Hematopoietic multipotent progenitor cell treated with erythropoietin and hydrocortisone succinate and interleukin-3 and kit ligand, for 4 days (in vitro differentiated cells): ENCODE data around the gene NHS.
A peak's percentile ranks its signal among the peaks of the same experiment; 100 is the strongest.
"Not testable (repeated sequence)": the region's sequence is repeated elsewhere in the genome, so short reads cannot be mapped to it uniquely, and the experiment has no call there.

ENCODE experiments used
- DNase-seq: peaks from one replicate; pipeline ENCODE4 v3.0.0-alpha.2; 2015

NHS gene

DNA sequence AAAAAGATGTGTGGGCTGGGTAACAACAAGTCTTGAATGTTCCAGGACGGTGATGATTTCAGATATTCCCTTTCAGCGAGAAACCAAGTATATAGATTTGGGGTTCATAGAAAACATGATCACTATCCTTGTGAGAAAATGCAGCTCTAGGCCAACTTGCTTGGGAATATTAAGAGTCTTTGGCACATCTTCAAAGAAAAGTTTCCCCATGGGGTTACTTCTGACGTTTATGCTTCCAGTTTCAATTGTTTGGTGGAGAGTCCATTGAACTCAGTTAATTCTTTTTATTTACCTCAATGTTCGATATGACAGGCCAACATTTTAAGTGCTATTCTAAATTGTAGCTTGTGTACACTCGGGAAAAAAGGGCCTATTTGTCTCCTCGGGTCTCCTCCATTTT lies 126.7 kb downstream of the NHS start:
- no peak for DNase-seq

DNA sequence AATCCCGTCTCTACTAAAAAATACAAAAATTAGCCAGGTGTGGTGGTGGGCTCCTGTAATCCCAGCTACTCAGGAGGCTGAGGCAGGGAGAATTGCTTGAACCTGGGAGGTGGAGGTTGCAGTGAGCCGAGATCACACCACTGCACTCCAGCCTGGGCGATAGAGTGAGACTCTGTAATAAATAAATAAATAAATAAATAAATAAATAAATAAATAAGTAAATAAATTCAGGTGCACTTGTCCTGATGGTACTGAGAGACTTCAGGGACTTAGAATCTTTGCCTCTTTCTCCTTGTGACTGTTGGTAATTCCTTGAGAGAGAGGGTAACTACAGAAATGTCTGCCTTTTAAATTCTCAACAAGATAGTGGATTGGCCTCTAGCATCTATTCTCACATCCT lies 131.4 kb downstream of the NHS start:
- not testable (repeated sequence) for DNase-seq

DNA sequence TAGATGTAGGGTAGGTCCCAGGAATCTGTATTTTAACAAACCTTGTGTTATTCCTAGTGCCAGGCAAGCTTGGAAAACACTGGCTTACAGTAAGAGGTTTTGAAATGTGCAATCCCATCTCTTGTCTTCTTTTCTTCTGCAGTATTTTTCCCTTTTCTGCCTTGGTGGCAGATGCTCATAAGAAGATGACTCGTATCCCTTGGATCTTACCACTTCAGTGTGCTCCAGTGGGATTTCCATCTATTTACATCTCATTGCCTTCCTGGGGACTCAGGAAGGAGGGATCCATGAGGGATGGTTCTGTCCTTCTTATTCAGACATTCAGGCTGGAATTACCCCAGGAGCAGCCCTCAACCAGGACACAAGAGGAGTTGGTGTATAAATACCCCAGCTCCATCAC lies 136.6 kb downstream of the NHS start:
- DNase-seq, result no peak

DNA sequence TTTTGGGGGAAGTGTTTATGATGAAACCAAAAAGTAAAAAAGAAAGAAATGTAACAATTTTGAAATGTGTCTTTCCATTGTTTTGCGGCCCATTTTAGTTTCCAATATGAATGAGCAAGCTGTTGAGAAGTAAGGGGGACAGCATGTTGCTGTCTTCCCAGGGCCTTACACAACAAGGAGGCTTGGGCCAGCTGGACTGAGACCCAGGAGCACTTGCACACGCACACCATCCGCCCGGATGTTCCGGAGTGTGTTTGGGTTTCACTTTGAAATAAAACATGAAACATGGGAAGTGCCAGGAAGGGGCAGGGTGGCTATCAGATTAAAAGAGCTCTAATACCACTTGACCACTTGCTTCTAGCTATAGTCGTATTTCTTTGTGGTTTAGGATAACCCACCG lies 144.4 kb downstream of the NHS start:
- DNase-seq, result no peak

DNA sequence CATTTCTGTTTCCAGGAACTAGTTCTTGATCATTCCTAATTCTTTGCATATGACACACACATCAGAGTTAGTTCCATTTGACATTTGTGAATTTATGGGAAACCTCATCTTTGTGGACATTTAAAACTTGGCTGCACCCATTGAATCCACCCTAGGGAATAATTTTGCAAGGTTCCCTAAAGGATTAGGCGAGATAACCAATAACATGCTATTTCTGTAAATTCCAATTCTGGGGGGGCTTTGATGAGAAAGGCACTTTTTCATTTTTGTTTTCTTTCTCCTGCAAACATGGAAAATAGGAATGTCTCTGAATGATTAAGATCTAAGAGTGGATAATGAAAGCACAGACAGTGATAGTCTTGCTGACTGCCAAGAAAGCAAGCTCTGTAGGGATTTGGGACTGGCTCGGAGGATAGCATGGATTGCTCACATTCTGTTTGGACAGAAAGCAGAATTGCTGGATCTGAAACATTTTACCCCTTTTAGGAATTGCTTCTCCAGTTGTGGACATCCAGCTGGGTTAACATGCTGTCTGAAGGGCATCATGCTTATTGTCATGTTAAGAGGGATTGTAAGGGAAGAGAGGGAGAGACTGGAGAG lies 145.1 kb downstream of the NHS start:
- no peak for DNase-seq

DNA sequence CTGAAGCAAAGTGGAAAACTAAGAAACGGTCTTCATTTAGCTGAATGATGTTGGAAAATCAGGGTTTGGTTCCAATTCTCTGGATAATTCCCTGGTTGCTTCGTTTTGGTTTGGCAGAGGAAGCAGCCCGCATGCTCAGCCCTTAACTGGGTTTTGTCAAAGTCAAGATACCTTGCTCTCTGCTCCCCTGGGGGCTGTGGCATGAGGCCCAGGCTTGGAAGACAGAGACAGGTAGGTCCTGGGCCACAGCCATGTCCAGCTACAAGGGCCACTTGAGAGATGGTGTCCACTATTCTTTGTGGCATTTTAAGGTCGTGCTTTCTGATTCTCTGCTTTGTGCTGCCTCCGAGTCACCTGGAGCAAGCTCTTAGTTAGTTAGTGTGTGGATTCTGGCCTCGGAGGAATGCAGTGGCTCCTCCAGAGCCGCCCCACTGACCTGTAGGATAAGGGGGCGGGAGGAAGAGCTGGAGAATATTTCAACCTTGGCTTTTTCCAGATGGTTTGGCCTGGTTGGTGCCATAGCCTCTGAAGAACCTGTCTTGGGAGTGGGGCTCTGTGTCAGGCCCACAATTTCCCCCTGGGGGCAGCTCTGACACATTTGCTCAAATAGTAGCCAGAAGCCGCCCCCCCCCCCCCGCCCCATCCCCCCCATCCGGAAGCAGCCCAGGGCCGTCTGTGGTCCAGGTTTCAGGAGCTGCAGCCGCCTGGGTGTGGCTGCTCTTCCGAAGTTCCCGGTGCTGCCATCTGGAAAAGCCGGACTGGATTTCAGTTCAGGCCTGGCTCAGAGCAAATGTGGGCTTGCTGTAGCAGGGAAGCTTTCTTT lies 147.1 kb downstream of the NHS start:
- DNase-seq, result no peak

DNA sequence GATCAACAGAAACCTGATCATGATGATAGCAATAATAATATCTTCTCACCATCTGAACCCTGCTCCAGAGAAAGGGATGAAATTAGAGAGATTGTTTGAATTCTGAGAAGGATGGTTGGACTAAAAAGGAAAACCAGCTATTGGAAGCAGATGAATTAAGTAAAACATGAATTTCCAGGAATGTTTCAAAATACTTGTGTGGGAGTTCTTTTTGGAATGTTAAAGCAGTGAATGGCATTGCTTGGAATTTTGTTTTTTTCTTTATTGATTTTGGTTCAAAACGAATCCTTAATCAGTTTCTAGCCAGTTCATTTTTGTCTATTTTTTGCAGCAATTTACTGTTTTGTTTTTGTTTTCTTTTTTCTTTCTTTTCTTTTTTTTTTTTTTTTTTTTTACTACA lies 150.3 kb downstream of the NHS start:
- no peak for DNase-seq

DNA sequence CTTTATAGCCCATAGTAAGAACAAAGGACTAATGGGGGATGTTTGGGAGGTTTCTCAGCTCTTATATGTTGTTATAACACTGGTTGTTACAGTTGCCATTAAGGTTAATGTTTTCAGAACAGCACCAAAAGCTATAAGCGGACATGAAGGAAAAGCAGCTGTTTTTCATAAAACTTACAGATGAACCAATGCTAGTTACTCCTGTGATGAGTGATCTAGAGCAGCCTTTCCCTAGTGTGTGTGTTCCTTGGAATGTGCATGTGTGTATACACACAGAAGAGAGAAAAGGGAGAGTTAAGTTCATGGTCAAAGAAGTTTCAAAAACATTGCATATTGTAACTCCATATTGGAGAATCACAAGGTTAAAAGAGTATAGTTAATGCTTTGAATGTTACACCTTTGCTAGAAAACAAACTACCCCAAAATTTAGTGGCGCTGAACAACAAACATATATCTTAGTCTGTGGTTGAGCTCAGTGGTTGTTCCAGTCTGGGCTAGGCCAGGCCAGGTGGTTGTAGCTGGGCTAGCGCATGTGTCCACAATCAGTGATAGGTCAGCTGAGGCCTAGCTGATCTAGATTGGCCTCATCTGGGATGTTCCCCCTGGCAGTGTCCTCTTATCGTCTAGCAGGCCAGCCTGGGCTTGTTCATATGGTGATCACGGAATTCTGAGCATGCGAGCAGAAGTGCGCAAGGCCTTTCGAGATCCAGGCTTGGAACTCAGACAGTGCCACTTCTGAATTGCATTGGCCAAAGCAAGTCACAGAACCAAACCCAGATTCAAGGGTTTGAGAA lies 151.0 kb downstream of the NHS start:
- no peak for DNase-seq

DNA sequence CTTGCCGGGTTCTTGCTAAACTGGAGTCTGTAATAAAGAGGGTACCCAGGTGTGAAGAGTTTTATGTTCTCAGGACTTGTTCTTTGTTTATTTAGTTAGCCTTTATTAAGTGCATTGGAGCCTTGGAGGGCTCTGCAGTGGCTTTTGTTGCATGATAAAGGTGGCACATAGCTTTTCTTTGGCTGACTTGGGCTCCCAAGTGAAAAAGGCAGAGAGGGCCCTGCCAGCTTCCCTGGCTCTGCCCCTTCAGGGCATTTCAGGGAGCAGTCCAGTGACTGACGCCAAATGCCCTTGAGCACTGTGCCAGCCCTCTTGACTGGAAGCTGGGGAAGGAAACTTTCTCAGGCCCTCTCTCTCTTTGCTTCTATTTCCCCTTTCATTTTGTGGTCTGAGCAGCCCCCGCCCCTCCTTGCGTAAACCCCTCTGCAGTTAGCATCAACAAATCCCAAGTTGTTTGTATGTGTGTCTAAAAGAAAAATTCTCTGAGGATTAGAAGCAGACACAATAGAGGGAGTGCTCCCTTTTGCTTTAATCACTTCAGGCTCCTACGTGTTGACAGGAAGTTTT lies 152.2 kb downstream of the NHS start:
- DNase-seq, result peak; percentile 47

DNA sequence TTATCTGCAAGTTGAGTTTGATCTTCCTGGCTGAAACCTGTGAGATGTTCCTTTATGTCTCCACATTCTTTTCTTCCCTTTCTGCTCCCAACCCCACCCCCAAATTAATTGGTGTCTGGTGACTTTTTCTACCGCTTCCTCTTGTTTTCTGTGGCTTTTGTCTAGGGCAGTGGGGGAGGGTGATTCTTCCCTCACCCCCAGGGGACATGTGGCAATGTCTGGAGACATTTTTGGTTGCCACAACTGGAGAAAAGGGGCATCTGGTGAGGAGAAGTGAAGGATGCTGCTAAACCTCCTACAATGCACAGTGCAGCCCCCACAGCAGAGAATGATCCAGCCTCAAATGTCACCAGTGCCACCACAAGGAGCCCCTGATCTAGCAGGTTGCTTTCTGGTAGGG lies 152.9 kb downstream of the NHS start:
- peak; percentile 57 for DNase-seq

DNA sequence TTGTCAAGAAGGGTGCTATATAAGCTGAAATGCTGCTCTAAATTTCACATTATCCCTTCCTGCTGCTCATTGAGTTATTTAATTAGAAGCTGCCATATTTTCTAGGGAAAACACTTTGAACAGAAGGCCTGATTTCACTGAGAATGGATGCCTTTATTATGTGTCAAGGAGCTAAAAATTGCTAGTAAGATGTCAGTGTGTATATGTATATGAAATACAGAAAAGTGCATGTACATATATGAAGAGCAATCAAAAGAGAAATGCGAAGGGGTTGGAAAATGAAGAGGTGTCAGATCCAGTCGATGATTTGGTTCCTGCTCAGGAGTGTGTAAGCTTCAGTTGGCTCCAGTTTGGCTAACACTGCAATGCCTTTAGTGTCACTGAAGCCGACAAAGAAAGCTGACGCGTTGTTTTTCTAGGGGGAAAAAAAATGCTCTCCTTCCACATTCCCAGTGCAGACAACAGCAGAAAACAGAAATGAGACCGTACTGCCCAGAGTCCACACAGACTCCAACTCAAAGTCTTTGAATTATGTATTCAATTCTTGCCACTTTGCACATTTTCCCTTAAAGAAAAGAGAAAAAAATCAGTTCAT lies 154.2 kb downstream of the NHS start:
- DNase-seq, result no peak

DNA sequence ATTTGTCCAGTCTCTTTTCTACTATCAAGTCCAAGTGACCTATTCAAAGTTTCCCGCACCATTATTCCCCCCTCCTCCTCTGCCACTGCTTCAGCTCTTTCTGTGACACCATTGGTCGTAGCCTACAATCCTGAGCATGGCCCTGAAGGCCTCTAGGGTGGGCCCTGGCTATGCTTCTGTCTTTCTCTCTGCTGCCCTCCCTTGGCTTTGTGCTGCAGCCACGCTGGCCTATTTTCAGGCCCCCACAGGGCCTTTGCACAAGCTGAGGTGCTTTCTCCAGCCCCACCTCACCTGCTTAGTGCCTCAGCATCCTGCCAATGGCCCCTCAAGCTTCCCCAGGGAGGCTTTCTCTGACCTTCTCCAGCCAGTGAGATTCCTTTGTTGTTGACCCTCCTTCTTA lies 156.5 kb downstream of the NHS start:
- DNase-seq, result no peak

DNA sequence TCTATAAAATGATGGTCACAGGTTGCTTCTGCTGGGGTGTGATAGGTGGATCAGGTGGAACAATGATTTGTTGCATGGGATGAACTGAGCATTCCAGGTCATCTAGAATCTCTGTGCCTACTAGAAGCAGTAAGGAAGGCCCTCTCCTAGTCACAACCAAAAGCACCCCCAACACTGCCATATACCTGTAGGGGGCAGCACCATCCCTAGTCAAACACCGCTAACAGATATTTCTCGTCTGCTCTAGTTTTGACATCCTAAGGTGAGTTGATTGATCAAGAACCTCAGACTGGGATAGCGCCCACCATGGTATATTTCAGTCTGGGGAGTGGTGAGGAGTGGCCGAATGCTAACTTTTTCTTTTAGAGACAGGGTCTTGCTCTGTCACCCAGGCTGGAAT lies 160.2 kb downstream of the NHS start:
- DNase-seq, result peak; percentile 49

DNA sequence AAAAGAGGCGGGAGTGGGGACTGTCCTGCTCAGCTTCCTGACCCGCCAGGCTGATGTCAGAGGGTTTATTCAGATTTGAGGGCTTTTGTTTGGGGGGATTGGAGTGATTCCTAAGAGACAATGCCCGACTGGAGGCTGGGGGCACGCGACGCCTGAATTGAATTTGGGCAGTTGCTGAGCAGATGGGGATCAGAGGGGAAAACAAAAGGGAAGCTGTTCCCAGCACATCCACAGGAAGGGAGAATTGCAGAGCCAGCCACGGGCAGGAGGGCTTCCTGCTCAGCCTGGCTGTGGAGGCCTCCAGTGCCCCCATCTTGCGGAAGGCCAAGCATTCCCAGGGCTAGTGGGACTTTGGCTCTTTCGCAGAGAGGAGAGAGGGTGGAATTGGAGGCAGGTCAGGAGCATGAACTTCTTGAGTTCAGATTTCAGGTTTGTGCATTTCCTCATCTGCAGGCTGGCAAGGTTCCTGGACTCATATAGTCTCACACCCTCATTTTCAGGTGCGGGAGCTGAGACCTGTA lies 162.8 kb downstream of the NHS start:
- DNase-seq, result no peak

DNA sequence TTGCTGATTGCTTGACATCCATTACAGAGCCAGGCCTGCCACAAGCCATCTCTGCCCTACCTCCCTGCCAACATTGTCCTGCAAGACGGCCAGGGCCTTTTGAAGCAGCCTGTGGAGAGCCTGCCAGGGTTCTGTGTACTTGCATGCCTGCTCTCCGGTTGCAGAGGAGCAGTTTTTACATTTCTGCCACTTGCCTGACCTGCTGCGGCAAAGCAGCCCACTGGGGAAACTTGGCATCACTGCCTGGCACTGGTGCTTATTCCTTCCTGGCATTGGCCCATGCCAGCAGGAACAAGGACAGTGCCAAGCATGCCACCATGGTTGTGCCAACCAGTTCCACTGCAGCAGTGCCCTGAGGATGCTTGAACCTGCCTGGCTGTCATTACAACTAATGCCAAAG lies 167.1 kb downstream of the NHS start:
- no peak for DNase-seq

DNA sequence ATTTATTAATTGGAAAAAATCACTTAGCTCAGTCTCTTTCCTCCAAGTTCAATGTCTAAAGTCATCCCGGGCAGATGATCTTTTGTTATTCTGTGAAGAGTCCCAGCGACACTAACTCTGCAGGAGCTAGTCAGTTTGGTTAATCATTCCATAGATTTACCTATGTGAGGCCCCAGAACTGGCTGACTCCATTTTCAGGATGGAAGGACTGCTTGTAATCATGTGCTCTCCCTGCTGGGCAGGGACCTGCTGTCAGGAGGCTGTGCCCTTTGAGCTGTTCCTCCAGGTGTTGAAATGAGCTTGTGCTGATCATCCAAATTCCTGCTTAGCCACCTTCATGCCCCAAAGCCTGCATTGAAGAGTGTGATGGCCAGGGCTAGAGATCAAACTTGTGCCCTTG lies 169.8 kb downstream of the NHS start:
- DNase-seq, result no peak

DNA sequence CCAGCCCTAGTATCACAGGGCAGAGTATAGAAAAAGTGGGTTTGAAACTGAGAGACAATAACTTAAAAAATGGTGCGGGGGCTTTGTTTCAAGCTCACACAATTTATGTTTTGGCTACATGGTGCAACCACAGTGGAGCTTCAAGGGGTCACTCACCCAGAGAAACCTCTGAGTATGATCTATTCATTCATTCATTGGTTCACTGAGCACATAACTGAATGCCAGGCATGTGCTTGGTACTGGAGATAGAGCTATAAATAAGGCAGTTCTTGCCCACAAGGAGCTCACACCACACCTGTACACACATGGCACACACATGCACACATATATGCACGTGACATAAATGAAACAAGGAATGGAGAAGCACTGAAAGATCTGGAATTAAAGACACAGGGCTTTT lies 171.4 kb downstream of the NHS start:
- no peak for DNase-seq

DNA sequence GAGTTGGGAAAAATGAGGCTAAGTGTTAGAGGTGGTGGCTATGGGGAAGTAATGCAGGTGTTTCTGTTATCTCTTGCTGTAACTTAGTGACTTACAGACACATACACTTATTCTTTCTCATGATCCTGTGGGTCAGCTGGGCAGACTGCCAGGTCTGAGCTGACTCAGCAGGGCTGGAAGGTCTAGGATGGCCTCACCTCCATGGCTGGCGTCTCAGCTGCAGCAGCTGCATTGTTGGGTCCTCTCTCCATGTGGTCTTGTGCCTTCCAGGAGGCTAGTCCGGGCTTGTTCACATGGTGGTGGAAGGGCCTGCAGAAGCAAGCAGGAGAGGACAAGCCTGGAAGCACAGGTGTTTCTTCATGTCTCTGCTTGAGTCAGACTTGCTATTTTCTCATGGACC lies 172.7 kb downstream of the NHS start:
- DNase-seq, result peak; percentile 49

DNA sequence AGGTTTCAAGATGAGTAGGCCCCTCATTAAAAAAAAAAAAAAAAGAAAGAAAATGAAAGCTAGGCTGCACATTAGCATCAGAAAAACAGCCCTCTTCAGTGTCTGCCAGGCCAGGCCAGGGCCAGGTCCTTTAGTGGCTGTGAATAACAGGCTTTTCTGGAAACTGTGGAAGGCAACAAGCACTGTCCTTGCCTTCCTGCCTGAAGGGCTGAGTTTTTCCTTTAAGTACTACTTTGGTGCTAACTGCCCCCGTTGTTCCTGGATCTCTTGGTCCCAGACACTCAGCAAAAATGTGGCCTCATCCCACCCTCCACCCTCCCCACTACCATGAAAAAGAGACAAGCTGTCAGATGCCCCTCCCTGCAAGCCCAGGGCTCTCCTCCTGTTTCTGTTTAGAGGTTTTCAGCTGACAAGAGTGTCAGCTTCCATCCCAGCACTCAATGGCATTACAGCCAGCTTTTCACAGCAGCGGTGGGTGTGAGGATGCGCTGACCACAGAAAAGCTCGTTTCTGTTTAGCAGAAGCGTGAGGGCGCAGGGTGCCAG lies 174.2 kb downstream of the NHS start:
- DNase-seq, result peak; percentile 2

DNA sequence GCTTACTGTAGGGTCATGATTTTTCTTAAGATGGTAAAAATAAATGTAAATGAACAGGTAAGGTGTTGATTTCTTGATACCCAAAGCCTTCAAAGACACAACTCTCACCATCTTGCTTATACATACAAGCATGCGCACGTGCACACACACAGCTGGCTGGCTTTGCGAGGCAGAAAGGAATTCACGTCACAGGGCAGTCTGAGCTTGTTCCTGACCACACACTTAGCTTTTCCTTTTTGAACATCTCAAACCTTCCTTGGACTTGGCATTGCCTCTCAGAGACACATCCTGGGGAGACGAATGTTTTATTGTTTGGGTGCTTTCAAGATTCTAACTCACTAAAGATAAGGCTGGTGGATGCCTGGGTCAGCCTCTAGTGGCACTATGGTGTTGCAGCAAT lies 175.0 kb downstream of the NHS start:
- DNase-seq, result no peak

DNA sequence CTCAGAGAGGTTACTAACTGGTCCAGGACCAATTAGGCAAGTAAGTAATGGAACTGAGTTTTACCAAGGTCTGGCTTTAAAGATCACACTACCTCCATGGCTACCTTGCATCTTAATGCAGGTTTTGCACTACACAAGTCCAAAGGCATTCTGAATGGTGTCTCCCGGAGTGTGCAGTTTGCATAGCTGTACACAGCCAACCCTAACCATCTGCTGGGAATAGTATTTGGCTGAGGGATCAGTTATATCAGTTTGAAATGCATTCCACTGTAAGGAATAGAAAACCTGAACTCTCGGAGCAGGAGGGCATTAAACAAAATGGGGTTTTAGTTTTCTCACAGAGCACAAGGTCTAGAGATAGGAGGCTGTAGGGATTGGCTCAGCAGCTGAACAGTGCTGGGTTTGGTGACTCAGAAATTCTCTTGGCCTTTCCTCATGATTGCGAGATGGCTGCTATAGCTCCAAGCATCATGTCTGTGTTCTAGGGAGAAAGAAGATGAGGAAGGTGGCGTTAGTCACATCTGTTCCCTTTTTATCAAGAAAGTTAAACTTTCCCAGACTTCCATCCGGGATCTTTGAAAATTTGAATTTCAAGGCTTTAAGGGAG lies 177.1 kb downstream of the NHS start:
- no peak for DNase-seq

DNA sequence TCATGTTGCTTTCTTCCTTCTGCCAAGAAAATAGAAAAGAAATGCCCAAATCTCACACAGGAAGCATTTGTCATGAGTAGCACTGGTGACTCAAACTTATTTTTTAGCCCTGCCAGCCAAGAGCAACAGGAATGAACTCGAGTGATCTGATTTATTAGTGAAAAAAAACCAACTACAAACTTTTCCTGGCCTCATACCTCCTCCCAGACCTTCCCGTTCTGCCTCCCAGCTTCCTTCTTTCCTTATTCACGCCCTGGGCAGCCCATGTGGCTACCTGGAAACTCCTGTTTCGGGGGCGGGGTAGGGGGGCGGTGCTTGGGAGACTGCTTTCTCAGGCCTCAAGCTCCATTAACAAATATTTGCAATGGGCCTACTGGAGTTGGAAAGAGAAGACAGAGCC lies 178.5 kb downstream of the NHS start:
- no peak for DNase-seq
